ENCODE data around the gene PTPRN.

- TF ChIP-seq POLR2AphosphoS5 (IDR thresholded peaks at IDR 0.05) (no peak), SMC3 (conservative IDR thresholded peaks at IDR 0.05; ENCODE audit: poor library complexity) (no peak), TAF1 (IDR thresholded peaks at IDR 0.05; ENCODE audit: low read depth) (no peak), CTCF (IDR thresholded peaks at IDR 0.05; ENCODE audit: poor library complexity, severe bottlenecking) (no peak), REST (IDR thresholded peaks at IDR 0.05; ENCODE audit: borderline replicate concordance) (no peak), EZH2 (IDR thresholded peaks at IDR 0.05; ENCODE audit: borderline replicate concordance, insufficient read depth, low read length, poor library complexity, severe bottlenecking) (no peak), EP300 (conservative IDR thresholded peaks at IDR 0.05; ENCODE audit: poor library complexity, severe bottlenecking) (no peak), MXI1 (conservative IDR thresholded peaks at IDR 0.05; ENCODE audit: poor library complexity, severe bottlenecking) (no peak)
These were observed 39.7 kb downstream of the PTPRN start for GRCh38 chr2:219269362-219270054.
